ENCODE data around the gene GEMIN7.

GRCh38 chr19:45121827-45122345 lies 42.8 kb downstream of the GEMIN7 start:
- no peak for TF ChIP-seq HNF4G (IDR thresholded peaks at IDR 0.05; ENCODE audit: borderline replicate concordance, low read depth, low read length)
- TF ChIP-seq HNF4G (CRISPR knock-in tag; IDR thresholded peaks at IDR 0.05; ENCODE audit: borderline replicate concordance, low read depth), result no peak
- no peak for TF ChIP-seq HNRNPL (IDR thresholded peaks at IDR 0.05; ENCODE audit: low read depth, low read length)
- TF ChIP-seq CTCF (CRISPR knock-in tag; IDR thresholded peaks at IDR 0.05), result no peak
- TF ChIP-seq SIX1 (CRISPR knock-in tag; IDR thresholded peaks at IDR 0.05; ENCODE audit: borderline replicate concordance), result no peak
- no peak for TF ChIP-seq ZFX (CRISPR knock-in tag; IDR thresholded peaks at IDR 0.05; ENCODE audit: low read depth)
- no peak for TF ChIP-seq GTF2F1 (IDR thresholded peaks at IDR 0.05; ENCODE audit: low read length)
